H1 (cell line): Measurements from ENCODE around the gene CDK10.

ENCODE experiments used
- BRCA1 ChIP-seq: IDR thresholded peaks from 2 replicates; pipeline ENCODE4 v1.6.1; 2012; ENCODE audit warnings: low read depth, low read length, improper control_type of control experiment
- CEBPB ChIP-seq: IDR thresholded peaks from 2 replicates; pipeline ENCODE4 v1.6.1; 2012; ENCODE audit warnings: low read depth, low read length
- EZH2 ChIP-seq: fragments of 200-600 bp; sonication (generic); IDR thresholded peaks from 2 replicates; pipeline ENCODE4 v1.7.1; 2012; ENCODE audit warnings: low read depth, mild to moderate bottlenecking, moderate library complexity, low read length, inconsistent platforms; ENCODE audit not compliant: severe bottlenecking
- KDM1A ChIP-seq: fragments of 200-600, 300-600 bp; sonication (generic); IDR thresholded peaks from 2 replicates; pipeline ENCODE4 v1.7.1; 2016; ENCODE audit warnings: mild to moderate bottlenecking, low read length, borderline replicate concordance
- MAX ChIP-seq: IDR thresholded peaks from 2 replicates; pipeline ENCODE4 v1.6.1; 2012; ENCODE audit warnings: inconsistent platforms
- POLR2A ChIP-seq, 2 experiments: IDR thresholded peaks; 1 replicate in 1 of 2; 2 replicates in 1 of 2; pipeline ENCODE4 v1.6.1; 2011; ENCODE audit warnings: low read depth in 2 of 2, low read length in 2 of 2, mild to moderate bottlenecking in 2 of 2; ENCODE audit errors: control extremely low read depth in 1 of 2
- POLR2AphosphoS5 ChIP-seq: IDR thresholded peaks from 2 replicates; pipeline ENCODE4 v1.6.1; 2011; ENCODE audit warnings: low read depth, low read length
- RAD21 ChIP-seq, 2 experiments: IDR thresholded peaks in 1 of 2; conservative IDR thresholded peaks in 1 of 2; 2 replicates each; pipeline ENCODE4 v1.6.1; 2011; ENCODE audit warnings: low read depth in 2 of 2, low read length in 2 of 2, improper control_type of control experiment in 1 of 2, inconsistent platforms in 1 of 2, mild to moderate bottlenecking in 1 of 2, moderate library complexity in 1 of 2
- RFX5 ChIP-seq: IDR thresholded peaks from 2 replicates; pipeline ENCODE4 v1.6.1; 2011; ENCODE audit warnings: low read depth, low read length, improper control_type of control experiment, borderline replicate concordance
- RXRA ChIP-seq: IDR thresholded peaks from 2 replicates; pipeline ENCODE4 v1.6.1; 2011; ENCODE audit warnings: low read depth, mild to moderate bottlenecking, low read length, moderate library complexity; ENCODE audit not compliant: insufficient read depth
- SAP30 ChIP-seq: fragments of 300-600 bp; sonication (generic); IDR thresholded peaks from 2 replicates; pipeline ENCODE4 v1.7.1; 2012; ENCODE audit warnings: low read length, moderate library complexity, mild to moderate bottlenecking, inconsistent platforms; ENCODE audit not compliant: insufficient read depth, insufficient replicate concordance
- TF ChIP-seq, protein P1 (sequence below), 3 experiments: IDR thresholded peaks; 1 replicate in 2 of 3; 2 replicates in 1 of 3; pipeline versions ENCODE4 v1.5.1 to v1.6.1; 2011; ENCODE audit warnings: low read length in 3 of 3, mild to moderate bottlenecking in 3 of 3, inconsistent platforms in 2 of 3, low read depth in 1 of 3, moderate library complexity in 1 of 3; ENCODE audit not compliant: insufficient read depth in 1 of 3; ENCODE audit errors: control extremely low read depth in 1 of 3

DNA sequence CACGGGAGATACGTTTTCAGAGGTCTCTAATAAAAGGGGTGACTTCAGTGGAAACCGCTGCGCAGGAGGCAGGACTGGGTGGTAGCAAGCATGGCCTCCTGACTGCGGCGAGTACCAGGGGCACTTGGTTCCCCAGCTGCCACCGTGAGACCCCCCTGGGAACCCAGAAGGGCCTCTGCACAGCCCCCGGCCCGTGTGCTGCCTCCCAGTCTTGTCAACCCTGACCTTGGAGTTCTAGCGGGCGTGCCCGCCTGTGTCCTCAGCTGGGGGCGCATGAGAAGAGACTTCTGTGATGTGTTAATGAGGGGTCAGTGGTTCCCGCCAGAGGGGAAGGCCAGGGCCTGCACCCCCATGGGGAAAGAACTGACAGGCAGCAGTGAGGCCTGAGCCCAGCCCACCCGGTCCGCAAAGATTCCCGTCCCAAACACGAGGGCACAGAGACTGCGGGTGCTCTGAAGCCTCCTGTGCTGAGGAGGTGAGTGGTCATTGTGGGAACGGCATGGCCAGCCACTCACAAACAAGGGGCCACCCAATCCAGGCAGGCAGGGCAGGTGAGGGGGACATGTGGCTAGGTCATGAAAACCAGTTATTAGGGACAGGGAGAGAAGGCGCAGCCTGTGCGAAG, 44.2 kb downstream of the CDK10 start:
- TF ChIP-seq EZH2: no peak
- no peak for TF ChIP-seq RAD21 (IDR thresholded peaks at IDR 0.05 in 1 of 2, conservative IDR thresholded peaks at IDR 0.05 in 1 of 2; ENCODE audit: low read depth in 2 of 2, low read length in 2 of 2)
- TF ChIP-seq, protein P1, sequence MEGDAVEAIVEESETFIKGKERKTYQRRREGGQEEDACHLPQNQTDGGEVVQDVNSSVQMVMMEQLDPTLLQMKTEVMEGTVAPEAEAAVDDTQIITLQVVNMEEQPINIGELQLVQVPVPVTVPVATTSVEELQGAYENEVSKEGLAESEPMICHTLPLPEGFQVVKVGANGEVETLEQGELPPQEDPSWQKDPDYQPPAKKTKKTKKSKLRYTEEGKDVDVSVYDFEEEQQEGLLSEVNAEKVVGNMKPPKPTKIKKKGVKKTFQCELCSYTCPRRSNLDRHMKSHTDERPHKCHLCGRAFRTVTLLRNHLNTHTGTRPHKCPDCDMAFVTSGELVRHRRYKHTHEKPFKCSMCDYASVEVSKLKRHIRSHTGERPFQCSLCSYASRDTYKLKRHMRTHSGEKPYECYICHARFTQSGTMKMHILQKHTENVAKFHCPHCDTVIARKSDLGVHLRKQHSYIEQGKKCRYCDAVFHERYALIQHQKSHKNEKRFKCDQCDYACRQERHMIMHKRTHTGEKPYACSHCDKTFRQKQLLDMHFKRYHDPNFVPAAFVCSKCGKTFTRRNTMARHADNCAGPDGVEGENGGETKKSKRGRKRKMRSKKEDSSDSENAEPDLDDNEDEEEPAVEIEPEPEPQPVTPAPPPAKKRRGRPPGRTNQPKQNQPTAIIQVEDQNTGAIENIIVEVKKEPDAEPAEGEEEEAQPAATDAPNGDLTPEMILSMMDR (IDR thresholded peaks at IDR 0.05; ENCODE audit: control extremely low read depth in 1 of 3, insufficient read depth in 1 of 3, low read depth in 1 of 3, low read length in 3 of 3): no peak
- no peak for TF ChIP-seq POLR2A (IDR thresholded peaks at IDR 0.05; ENCODE audit: control extremely low read depth in 1 of 2, low read depth in 2 of 2, low read length in 2 of 2)
- no peak for TF ChIP-seq BRCA1
- no peak for TF ChIP-seq KDM1A
- TF ChIP-seq RFX5: no peak
- TF ChIP-seq RXRA: no peak
- no peak for TF ChIP-seq CEBPB
- TF ChIP-seq POLR2AphosphoS5: peak; percentile 2; the same call in 1 of the 2 replicates
- TF ChIP-seq MAX: no peak
- no peak for TF ChIP-seq SAP30
